Measurements from ENCODE around the gene MAGI1. TPM values are rescaled to one million over a fixed set of nuclear protein-coding genes. Genes with fewer than 3 reads are reported as not detected.

Gene MAGI1
- total RNA-seq, 4 donors from 2014 or later, result 42.4 to 71.6 (median 50.2) TPM

DNA sequence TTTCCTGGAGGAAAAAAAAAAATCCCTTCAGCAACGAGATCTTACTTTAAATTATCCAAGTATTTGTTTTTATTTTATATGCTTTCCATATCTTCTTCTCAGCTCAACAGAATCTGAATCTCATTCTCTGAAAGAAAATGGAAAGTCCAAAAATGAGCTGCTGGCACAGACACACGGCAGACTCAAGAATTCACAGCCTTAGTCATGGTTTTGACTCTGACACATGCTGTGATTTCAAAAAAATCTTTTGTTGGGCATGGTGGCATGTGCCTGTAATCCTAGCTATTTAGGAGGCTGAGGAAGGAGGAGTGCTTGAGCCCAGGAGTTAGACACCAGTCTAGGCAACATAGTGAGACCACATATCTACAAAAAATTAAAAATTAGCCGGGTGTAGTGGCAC is 565.0 kb downstream of the MAGI1 start:
- DNase-seq (ENCODE audit: low spot score in 2 of 2), result no peak
- intact Hi-C loops (cut with DNase I; ENCODE audit: low total_unique reads), result no loop called here
- H3K4me3 ChIP-seq (ENCODE audit: low read depth, poor library complexity, severe bottlenecking), result no peak overlapping the region
- TF ChIP-seq, protein P1, sequence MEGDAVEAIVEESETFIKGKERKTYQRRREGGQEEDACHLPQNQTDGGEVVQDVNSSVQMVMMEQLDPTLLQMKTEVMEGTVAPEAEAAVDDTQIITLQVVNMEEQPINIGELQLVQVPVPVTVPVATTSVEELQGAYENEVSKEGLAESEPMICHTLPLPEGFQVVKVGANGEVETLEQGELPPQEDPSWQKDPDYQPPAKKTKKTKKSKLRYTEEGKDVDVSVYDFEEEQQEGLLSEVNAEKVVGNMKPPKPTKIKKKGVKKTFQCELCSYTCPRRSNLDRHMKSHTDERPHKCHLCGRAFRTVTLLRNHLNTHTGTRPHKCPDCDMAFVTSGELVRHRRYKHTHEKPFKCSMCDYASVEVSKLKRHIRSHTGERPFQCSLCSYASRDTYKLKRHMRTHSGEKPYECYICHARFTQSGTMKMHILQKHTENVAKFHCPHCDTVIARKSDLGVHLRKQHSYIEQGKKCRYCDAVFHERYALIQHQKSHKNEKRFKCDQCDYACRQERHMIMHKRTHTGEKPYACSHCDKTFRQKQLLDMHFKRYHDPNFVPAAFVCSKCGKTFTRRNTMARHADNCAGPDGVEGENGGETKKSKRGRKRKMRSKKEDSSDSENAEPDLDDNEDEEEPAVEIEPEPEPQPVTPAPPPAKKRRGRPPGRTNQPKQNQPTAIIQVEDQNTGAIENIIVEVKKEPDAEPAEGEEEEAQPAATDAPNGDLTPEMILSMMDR (IDR thresholded peaks at IDR 0.05), result no peak
- no peak for TF ChIP-seq POLR2A (IDR thresholded peaks at IDR 0.05)
- WGBS, 2 donors, result 49 to 56% methylated on average over 3 of the region's 3 CpGs

DNA sequence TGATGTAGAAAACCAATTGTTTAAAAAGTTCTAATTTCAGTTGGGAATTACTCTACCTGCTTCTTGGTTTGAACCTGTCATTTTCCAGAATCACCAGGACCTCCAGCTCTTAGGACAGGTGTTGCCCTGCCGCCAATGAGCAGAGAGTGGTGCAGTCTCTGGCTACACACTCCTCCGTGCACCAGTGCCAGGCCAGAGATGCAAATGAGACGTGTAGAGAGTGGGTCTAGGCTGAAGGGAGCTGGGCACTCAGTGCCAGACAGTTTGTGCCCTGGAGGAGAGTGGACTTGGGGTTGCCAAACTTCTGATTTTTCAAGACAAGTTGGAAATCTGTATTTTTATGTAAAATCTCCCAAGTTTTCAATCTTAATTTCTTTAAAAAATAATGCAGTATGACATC is 566.2 kb downstream of the MAGI1 start:
- WGBS, 2 donors, result 72 to 74% methylated on average over 3 of the region's 3 CpGs
- no peak for TF ChIP-seq POLR2A (IDR thresholded peaks at IDR 0.05)
- H3K4me3 ChIP-seq (ENCODE audit: low read depth, poor library complexity, severe bottlenecking), result no peak overlapping the region

DNA sequence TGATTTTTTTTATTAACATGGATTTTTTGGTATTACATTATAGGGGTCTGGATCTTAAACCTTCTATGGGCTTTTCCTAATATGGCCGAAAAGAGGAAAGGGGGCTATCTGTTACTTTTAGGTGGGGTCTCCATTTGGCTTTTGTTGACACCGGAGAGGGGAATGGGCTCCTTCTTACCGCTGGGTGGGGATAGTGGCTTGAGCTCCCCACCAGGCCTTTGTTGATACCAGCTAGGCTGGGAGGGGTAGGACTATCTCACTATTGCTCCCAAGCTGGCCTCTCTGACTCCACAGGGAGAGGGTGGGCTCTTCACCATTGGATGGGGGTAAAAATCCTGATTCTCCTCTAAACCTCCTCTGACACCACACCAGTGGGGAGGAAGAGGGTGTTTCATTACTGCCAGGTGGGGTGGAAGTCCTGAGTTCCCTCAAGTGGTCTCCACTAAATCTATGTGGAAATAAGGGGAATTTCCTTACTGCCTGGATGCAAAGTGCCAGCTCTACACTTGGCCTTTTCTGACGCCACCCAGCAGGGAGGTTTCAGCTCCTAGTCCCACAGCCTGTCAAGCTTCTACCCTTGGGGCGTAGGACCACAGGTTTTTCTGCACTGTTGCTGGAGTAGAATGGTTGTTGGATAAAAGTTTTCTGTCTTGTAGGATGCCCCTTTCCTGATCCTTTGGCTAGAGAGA is 572.3 kb downstream of the MAGI1 start:
- WGBS, 2 donors, result 79 to 90% methylated on average over 5 of the region's 5 CpGs
- TF ChIP-seq POLR2A (IDR thresholded peaks at IDR 0.05), result no peak
- TF ChIP-seq, protein P1 (IDR thresholded peaks at IDR 0.05), result no peak
- DNase-seq (ENCODE audit: low spot score in 2 of 2), result no peak
- no peak overlapping the region for H3K4me3 ChIP-seq (ENCODE audit: low read depth, poor library complexity, severe bottlenecking)
- intact Hi-C loops (cut with DNase I; ENCODE audit: low total_unique reads), result no loop called here

More for the DNA sequence above, 566.2 kb downstream of the MAGI1 start:
- intact Hi-C loops (cut with DNase I; ENCODE audit: low total_unique reads), result no loop called here
- DNase-seq (ENCODE audit: low spot score in 2 of 2), result no peak

DNA sequence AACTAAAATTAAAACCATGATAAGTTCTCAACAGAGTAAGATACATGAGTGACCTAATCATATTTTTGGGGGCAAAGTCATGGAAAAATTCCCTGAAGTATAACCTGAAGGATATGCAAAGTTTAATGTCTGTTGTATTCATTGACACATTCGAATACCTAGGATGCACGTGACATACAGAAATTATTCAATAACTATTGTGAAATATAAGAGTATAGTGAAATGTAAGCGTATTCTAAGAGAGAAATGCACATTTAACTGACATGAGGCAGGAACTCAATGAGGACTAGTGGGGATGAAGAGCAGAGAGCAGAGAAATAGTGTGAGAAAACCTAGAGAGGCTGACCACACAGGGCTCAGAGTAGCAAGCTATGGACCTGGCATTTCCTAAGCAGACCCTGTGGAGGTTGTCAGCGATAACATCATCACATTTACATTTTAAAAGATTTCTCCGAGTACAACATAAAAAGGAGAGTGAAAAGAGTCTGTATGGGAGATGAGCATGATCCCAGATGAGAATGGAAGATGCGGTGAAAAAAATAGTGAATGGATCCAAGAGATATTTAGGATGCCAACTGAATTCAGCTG is 588.8 kb downstream of the MAGI1 start:
- TF ChIP-seq POLR2A (IDR thresholded peaks at IDR 0.05), result no peak
- 92 to 97% methylated on average over 6 of the region's 6 CpGs for WGBS, 2 donors
- intact Hi-C loops (cut with DNase I; ENCODE audit: low total_unique reads), result no loop called here
- no peak for DNase-seq (ENCODE audit: low spot score in 2 of 2)
- no peak overlapping the region for H3K4me3 ChIP-seq (ENCODE audit: low read depth, poor library complexity, severe bottlenecking)

DNA sequence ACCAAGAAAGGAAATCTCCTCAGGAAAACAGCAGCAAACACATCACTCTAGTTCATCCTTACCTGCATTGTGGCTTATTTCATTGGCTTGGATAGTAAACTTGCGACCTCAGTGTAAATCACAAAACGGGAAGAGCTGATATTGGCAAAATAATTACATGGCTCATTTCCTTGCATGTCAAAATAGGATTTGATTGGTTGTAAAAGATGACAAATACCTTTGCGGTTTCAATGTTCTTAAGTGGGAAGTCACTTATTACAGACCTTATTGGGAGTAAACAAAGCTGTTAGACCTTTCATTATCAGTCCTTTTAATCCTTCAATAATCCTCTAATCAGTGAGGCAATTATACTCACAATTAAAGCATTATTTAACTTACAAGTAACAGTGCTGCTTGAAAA is 590.6 kb downstream of the MAGI1 start:
- WGBS, 2 donors, result 80 to 81% methylated on average over 3 of the region's 3 CpGs
- intact Hi-C loops (cut with DNase I; ENCODE audit: low total_unique reads), result no loop called here
- TF ChIP-seq POLR2A (IDR thresholded peaks at IDR 0.05), result no peak
- TF ChIP-seq, protein P1 (IDR thresholded peaks at IDR 0.05), result no peak
- no peak for DNase-seq (ENCODE audit: low spot score in 2 of 2)
- no peak overlapping the region for H3K4me3 ChIP-seq (ENCODE audit: low read depth, poor library complexity, severe bottlenecking)

DNA sequence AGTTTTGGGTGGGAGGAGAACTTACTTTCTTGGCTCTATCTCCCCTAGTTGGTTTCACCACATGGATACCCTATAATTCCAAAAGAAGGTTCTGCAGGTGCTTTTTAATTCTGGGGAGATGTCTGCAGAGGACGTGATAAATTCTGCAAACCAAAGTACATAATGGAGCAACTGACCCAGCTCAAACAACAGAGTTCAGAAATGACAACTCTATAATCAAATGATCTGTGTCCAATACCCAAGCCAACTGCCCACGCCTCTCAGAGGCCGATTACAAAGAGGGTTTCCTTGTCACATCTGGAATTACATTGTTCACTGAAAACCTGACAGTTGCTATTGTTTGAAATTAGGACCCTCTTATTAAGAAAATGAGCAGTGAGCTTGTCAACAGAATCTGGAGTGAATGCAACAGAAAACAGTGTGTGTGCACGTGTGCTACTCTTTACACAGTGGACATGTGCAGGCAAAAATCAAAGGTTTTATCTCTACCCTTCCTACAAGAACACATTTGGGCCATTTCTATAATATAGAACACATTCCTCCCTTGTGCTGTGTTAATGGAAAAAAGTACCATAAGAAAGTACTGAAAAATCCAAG is 593.0 kb downstream of the MAGI1 start:
- no peak for DNase-seq (ENCODE audit: low spot score in 2 of 2)
- no peak overlapping the region for H3K4me3 ChIP-seq (ENCODE audit: low read depth, poor library complexity, severe bottlenecking)
- no peak for TF ChIP-seq POLR2A (IDR thresholded peaks at IDR 0.05)
- TF ChIP-seq, protein P1 (IDR thresholded peaks at IDR 0.05), result no peak
- intact Hi-C loops (cut with DNase I; ENCODE audit: low total_unique reads), result no loop called here
- 90% methylated on average over 4 of the region's 4 CpGs for WGBS, 2 donors

All from lower leg skin (tissue), 4 donors.